PC-9 (cell line): ENCODE results near the gene BSND.

Source experiments
- EZH2 ChIP-seq: fragments of 200-600 bp; sonication (generic); IDR thresholded peaks from 2 replicates; pipeline ENCODE4 v1.8.0; 2017; ENCODE audit warnings: antibody characterized with exemption, low read depth
- TF ChIP-seq, protein P1 (sequence below): fragments of 200-600 bp; sonication (generic); conservative IDR thresholded peaks from 2 replicates; pipeline ENCODE4 v1.6.1; 2017; ENCODE audit warnings: mixed run types, antibody characterized with exemption, mild to moderate bottlenecking, moderate library complexity

DNA sequence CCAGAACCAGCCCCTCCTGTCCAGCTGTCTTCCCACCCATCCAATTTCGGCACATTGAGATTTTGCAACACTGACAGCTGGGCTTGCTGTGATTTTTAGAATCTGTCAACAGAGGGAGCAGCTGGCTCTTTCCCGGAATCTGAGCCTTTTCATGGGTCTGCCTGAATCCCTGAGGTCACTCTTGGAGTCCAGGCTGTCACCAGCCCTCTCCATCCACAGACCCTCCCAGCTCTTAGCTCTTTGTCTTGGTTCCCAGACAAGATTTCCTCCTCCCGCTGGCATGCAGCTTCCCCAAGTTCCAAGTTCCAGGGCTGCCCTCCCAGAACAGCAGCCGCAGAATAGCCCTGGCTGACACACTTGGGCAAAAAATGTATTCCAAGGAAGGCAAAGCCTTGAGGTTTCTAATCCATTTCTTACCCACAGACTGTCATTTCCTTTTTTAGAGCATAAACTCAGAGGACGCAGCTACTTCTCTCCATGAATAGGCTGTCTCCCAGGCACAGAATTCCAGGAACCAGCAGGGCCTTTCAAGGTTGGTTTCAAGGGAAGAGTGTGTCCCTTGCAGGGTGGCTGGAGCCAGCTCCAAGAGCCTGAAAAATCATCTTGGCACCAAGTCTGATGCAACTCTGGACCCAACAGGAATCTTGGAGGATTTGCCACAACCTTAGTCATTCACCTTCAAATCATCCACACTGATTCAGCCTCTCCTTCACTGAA lies 25.4 kb upstream of the BSND start:
- TF ChIP-seq, protein P1, sequence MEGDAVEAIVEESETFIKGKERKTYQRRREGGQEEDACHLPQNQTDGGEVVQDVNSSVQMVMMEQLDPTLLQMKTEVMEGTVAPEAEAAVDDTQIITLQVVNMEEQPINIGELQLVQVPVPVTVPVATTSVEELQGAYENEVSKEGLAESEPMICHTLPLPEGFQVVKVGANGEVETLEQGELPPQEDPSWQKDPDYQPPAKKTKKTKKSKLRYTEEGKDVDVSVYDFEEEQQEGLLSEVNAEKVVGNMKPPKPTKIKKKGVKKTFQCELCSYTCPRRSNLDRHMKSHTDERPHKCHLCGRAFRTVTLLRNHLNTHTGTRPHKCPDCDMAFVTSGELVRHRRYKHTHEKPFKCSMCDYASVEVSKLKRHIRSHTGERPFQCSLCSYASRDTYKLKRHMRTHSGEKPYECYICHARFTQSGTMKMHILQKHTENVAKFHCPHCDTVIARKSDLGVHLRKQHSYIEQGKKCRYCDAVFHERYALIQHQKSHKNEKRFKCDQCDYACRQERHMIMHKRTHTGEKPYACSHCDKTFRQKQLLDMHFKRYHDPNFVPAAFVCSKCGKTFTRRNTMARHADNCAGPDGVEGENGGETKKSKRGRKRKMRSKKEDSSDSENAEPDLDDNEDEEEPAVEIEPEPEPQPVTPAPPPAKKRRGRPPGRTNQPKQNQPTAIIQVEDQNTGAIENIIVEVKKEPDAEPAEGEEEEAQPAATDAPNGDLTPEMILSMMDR = peak; percentile 56; the same call in 1 of the 2 replicates
- TF ChIP-seq EZH2 = no peak
